SK-N-SH (cell line): Measurements from ENCODE around the gene SST. TPM values are rescaled to one million over a fixed set of nuclear protein-coding genes. Genes with fewer than 3 reads are reported as not detected.

ENCODE experiments used
- CTCF ChIA-PET: fragments of 300-600, 350-600 bp; formaldehyde crosslinking; extraction: SDS; loops from one replicate; lab custom pipeline; 2021; lab: Yijun Ruan, JAX
- POLR2A ChIA-PET: fragments of 350-600 bp; sonication (Branson Sonifier 250); formaldehyde crosslinking; extraction: SDS; loops from one replicate; lab custom pipeline; 2020; ENCODE audit warnings: antibody characterized with exemption, inconsistent platforms; lab: Yijun Ruan, JAX
- DNase-seq: peaks from one replicate; pipeline ENCODE4 v3.0.0; 2012
- H2AFZ ChIP-seq: fragments of 200-600 bp; sonication (generic); 2 replicates; pipeline ENCODE4 v1.8.1; 2016; ENCODE audit warnings: antibody characterized with exemption, mild to moderate bottlenecking, low read depth
- H3F3A ChIP-seq: fragments of 200-600 bp; sonication (generic); replicated peaks from 2 replicates; pipeline ENCODE3; 2016; ENCODE audit warnings: antibody characterized with exemption, mild to moderate bottlenecking; ENCODE audit not compliant: insufficient read depth
- H3K27ac ChIP-seq, 2 experiments: fragments of 200-500 bp in 1 of 2; fragments of 200-600 bp in 1 of 2; sonication (Bioruptor generic) in 1 of 2; sonication (generic), shearing (Covaris generic) in 1 of 2; 2 replicates each; pipeline versions ENCODE4 v1.5.1 to v1.6.1; 2014 to 2016; ENCODE audit warnings: low read depth in 2 of 2, inconsistent platforms in 1 of 2, low read length in 1 of 2, mild to moderate bottlenecking in 1 of 2, mixed read lengths in 1 of 2
- H3K27me3 ChIP-seq: fragments of 200-600 bp; sonication (generic), shearing (Covaris generic); 2 replicates; pipeline ENCODE4 v1.6.1; 2016; ENCODE audit warnings: mixed run types; ENCODE audit not compliant: insufficient read depth
- H3K36me3 ChIP-seq, 2 experiments: fragments of 200-500 bp in 1 of 2; fragments of 200-600 bp in 1 of 2; sonication (Bioruptor generic) in 1 of 2; sonication (generic) in 1 of 2; replicated peaks in 1 of 2; 2 replicates each; pipeline versions ENCODE3 to v1.5.1; 2014 to 2016; ENCODE audit warnings: low read length in 1 of 2, mild to moderate bottlenecking in 1 of 2; ENCODE audit not compliant: insufficient read depth in 2 of 2, control insufficient read depth in 1 of 2
- H3K4me1 ChIP-seq, 2 experiments: fragments of 200-500 bp in 1 of 2; fragments of 200-600 bp in 1 of 2; sonication (Bioruptor generic) in 1 of 2; sonication (generic), shearing (Covaris generic) in 1 of 2; 2 replicates each; pipeline versions ENCODE4 v1.5.1 to v1.6.1; 2014 to 2016; ENCODE audit warnings: low read depth in 1 of 2, low read length in 1 of 2, mixed run types in 1 of 2; ENCODE audit not compliant: insufficient read depth in 2 of 2, control insufficient read depth in 1 of 2
- H3K4me2 ChIP-seq: fragments of 200-600 bp; sonication (generic), shearing (Covaris generic); 2 replicates; pipeline ENCODE4 v1.6.1; 2017; ENCODE audit warnings: mixed run types
- H3K4me3 ChIP-seq, 2 experiments: fragments of 200-500 bp in 1 of 2; fragments of 200-600 bp in 1 of 2; sonication (Bioruptor generic) in 1 of 2; sonication (generic), shearing (Covaris generic) in 1 of 2; 2 replicates each; pipeline versions ENCODE4 v1.5.1 to v1.8.1; 2014 to 2016; ENCODE audit warnings: low read depth in 2 of 2, inconsistent platforms in 1 of 2, low read length in 1 of 2, mild to moderate bottlenecking in 1 of 2, mixed read lengths in 1 of 2, moderate library complexity in 1 of 2
- H3K79me2 ChIP-seq: fragments of 200-600 bp; sonication (generic); 2 replicates; pipeline ENCODE4 v1.8.1; 2017; ENCODE audit warnings: mild to moderate bottlenecking; ENCODE audit not compliant: insufficient read depth
- H3K9ac ChIP-seq: fragments of 200-600 bp; sonication (generic); 2 replicates; pipeline ENCODE4 v1.6.1; 2017; ENCODE audit warnings: mixed run types
- H3K9me2 ChIP-seq: fragments of 200-600 bp; sonication (generic); 2 replicates; pipeline ENCODE4 v1.6.1; 2017; ENCODE audit warnings: mixed run types
- H3K9me3 ChIP-seq: fragments of 200-600 bp; sonication (generic); 2 replicates; pipeline ENCODE4 v1.6.1; 2017; ENCODE audit warnings: mixed run types, mild to moderate bottlenecking, moderate library complexity
- H4K20me1 ChIP-seq: fragments of 200-600 bp; sonication (generic); 2 replicates; pipeline ENCODE4 v1.6.1; 2017; ENCODE audit warnings: mild to moderate bottlenecking, mixed run types; ENCODE audit not compliant: insufficient read depth
- CTCF ChIP-seq: fragments of 200-600 bp; sonication (generic); IDR thresholded peaks from 2 replicates; pipeline ENCODE4 v1.6.1; 2017; ENCODE audit warnings: antibody characterized with exemption, mild to moderate bottlenecking, moderate library complexity
- EP300 ChIP-seq, 2 experiments: IDR thresholded peaks; 2 replicates each; pipeline versions ENCODE4 v1.4.0 to v1.6.1; 2012; ENCODE audit warnings: borderline replicate concordance in 1 of 2, low read depth in 1 of 2, low read length in 1 of 2
- EZH2phosphoT487 ChIP-seq: fragments of 200-600 bp; sonication (generic); IDR thresholded peaks from 2 replicates; pipeline ENCODE4 v1.6.1; 2017; ENCODE audit warnings: low read depth, mixed run types, mild to moderate bottlenecking, antibody characterized with exemption, moderate library complexity, borderline replicate concordance
- MAX ChIP-seq: IDR thresholded peaks from 2 replicates; pipeline ENCODE4 v1.4.0; 2012; ENCODE audit warnings: low read depth
- RXRA ChIP-seq: IDR thresholded peaks from 2 replicates; pipeline ENCODE4 v1.4.0; 2012; ENCODE audit warnings: low read depth, mild to moderate bottlenecking, borderline replicate concordance
- USF1 ChIP-seq: IDR thresholded peaks from 2 replicates; pipeline ENCODE4 v1.4.0; 2012; ENCODE audit warnings: low read depth, borderline replicate concordance
- WGBS: methylation state at CpG from one replicate; pipeline ENCODE4 v1.1.6; 2017; ENCODE audit warnings: low lambda C conversion rate; 5-methylcytosine and 5-hydroxymethylcytosine counted together
- polyA plus RNA-seq, 3 experiments: library from polyadenylated mRNA; depleted of rRNA; stranded (reverse); fragments of >200 nt; gene quantifications; 2 replicates each; pipeline ENCODE4 v1.2.3, GENCODE V29; 2012

The SST gene
- polyA plus RNA-seq, 1 of the 3 experiments (the other 2 are of a cell fraction), result not detected

- Histone ChIP-seq H3K9me2 (no peaks in the 10 kb centered on the region), H3K4me1 (no peaks in the 10 kb centered on the region), H3K4me3 (no peak overlapping the region), H3K79me2 (no peaks in the 10 kb centered on the region), H4K20me1 (no peaks in the 10 kb centered on the region)
- no peak for TF ChIP-seq USF1
- TF ChIP-seq, all 33 proteins: peak for 0
- no peaks in the 10 kb centered on the region for H3K9me3 ChIP-seq
- no peak overlapping the region for H3K9ac ChIP-seq
- no peak overlapping the region for H3K4me2 ChIP-seq
- no peak overlapping the region for H3K27ac ChIP-seq
- no peak overlapping the region for H2AFZ ChIP-seq
- 0% methylated on average over 2 of the region's 2 CpGs for WGBS
- CTCF ChIA-PET, result interaction anchor here (3.9 kb wide), 1 partner anchor 58 kb away, joined by 15 read pairs; no protein-coding TSS in a partner anchor
- no peaks in the 10 kb centered on the region for H3F3A ChIP-seq
- POLR2A ChIA-PET, result no interaction called here
- no peak for DNase-seq
- H3K27me3 ChIP-seq, result peaks cover 5% of the 10 kb centered on the region; the same call in 1 of the 2 replicates
- no peaks in the 10 kb centered on the region for H3K36me3 ChIP-seq
These were observed 48.3 kb downstream of the SST start for GRCh38 chr3:187621881-187622280.

GRCh38 chr3:187619461-187619860 is 50.7 kb downstream of the SST start:
- no peak overlapping the region for H3K27ac ChIP-seq
- ChIA-PET CTCF (interaction anchor here (3.9 kb wide), 1 partner anchor 60 kb away, joined by 15 read pairs; no protein-coding TSS in a partner anchor), POLR2A (no interaction called here)
- H3K79me2 ChIP-seq, result no peaks in the 10 kb centered on the region
- no peak overlapping the region for H3K4me3 ChIP-seq
- no peak overlapping the region for H2AFZ ChIP-seq
- H3K9me2 ChIP-seq, result no peaks in the 10 kb centered on the region
- no peak for DNase-seq
- peaks cover 5% of the 10 kb centered on the region; the same call in 1 of the 2 replicates for H3K27me3 ChIP-seq
- no peaks in the 10 kb centered on the region for H3F3A ChIP-seq
- no peaks in the 10 kb centered on the region for H4K20me1 ChIP-seq
- H3K36me3 ChIP-seq, result no peaks in the 10 kb centered on the region
- H3K9ac ChIP-seq, result no peak overlapping the region
- H3K4me2 ChIP-seq, result no peak overlapping the region
- TF ChIP-seq USF1 (no peak), RXRA (no peak), EZH2phosphoT487 (no peak), CTCF (no peak), MAX (no peak), EP300 (IDR thresholded peaks at IDR 0.05; ENCODE audit: borderline replicate concordance in 1 of 2, low read depth in 1 of 2, low read length in 1 of 2) (no peak)
- WGBS, result 4% methylated on average over 2 of the region's 2 CpGs
- no peaks in the 10 kb centered on the region for H3K9me3 ChIP-seq
- H3K4me1 ChIP-seq, result no peaks in the 10 kb centered on the region

Other genes starting within 250 kb of the SST start
- gene RTP2, start 32.2 kb upstream of the SST start, polyA plus RNA-seq (2012; rRNA removed), result 0.07 TPM in 1 of 2 replicates, not detected in the other
- gene BCL6, start 75.1 kb upstream of the SST start, polyA plus RNA-seq (2012; rRNA removed), result 13.8 and 14.0 TPM in 2 replicates